K562 (cell line): ENCODE data around the gene CDK11A. TPM values are rescaled to one million over a fixed set of nuclear protein-coding genes. Genes with fewer than 3 reads are reported as not detected.

Source experiments
- ARID2 ChIP-seq: fragments of 450-650 bp; IDR thresholded peaks from 2 replicates; pipeline ENCODE4 v1.6.1; 2017; ENCODE audit warnings: antibody characterized with exemption, mild to moderate bottlenecking
- BCOR ChIP-seq: fragments of 450-650 bp; IDR thresholded peaks from 2 replicates; pipeline ENCODE4 v1.6.1; 2016
- CBFB ChIP-seq: sonication (generic); formaldehyde crosslinking; IDR thresholded peaks from 2 replicates; pipeline ENCODE4 v1.4.0; 2020; ENCODE audit warnings: mild to moderate bottlenecking, missing genetic modification reagents
- CCNT2 ChIP-seq: IDR thresholded peaks from 2 replicates; pipeline ENCODE4 v1.6.1; 2011; ENCODE audit warnings: borderline replicate concordance, low read depth, mild to moderate bottlenecking, moderate library complexity, mixed read lengths, low read length; ENCODE audit not compliant: insufficient read length; ENCODE audit errors: extremely low read depth
- CEBPB ChIP-seq: fragments of 450-650 bp; IDR thresholded peaks from 2 replicates; pipeline ENCODE4 v1.6.1; 2016; ENCODE audit warnings: missing genetic modification characterization, missing compliant biosample characterization
- CEBPG ChIP-seq, 3 experiments: fragments of 200-800 bp in 1 of 3; sonication (Bioruptor generic) in 1 of 3; sonication (generic) in 1 of 3; formaldehyde crosslinking in 1 of 3; IDR thresholded peaks in 2 of 3; conservative IDR thresholded peaks in 1 of 3; 2 replicates each; pipeline versions ENCODE4 v1.6.1 to v1.8.0; 2016 to 2022; ENCODE audit warnings: missing compliant biosample characterization in 2 of 3, missing genetic modification characterization in 2 of 3, mild to moderate bottlenecking in 1 of 3, missing genetic modification reagents in 1 of 3
- CREM ChIP-seq: IDR thresholded peaks from 2 replicates; pipeline ENCODE4 v1.6.1; 2014; ENCODE audit warnings: antibody characterized with exemption, low read depth
- CTBP1 ChIP-seq: fragments of 450-650 bp; IDR thresholded peaks from 2 replicates; pipeline ENCODE4 v1.6.1; 2016; ENCODE audit warnings: borderline replicate concordance
- EGR1 ChIP-seq: fragments of 450-650 bp; conservative IDR thresholded peaks from 2 replicates; pipeline ENCODE4 v1.6.1; 2017; ENCODE audit warnings: mild to moderate bottlenecking
- ELF1 ChIP-seq: fragments of 200-800 bp; sonication (Bioruptor generic); IDR thresholded peaks from 2 replicates; pipeline ENCODE4 v1.6.1; 2016; ENCODE audit warnings: missing genetic modification characterization, missing compliant biosample characterization
- FOXO4 ChIP-seq: fragments of 450-650 bp; formaldehyde crosslinking; IDR thresholded peaks from 2 replicates; pipeline ENCODE4 v1.4.0; 2020; ENCODE audit warnings: mild to moderate bottlenecking, moderate library complexity
- GTF2E2 ChIP-seq: fragments of 200-800 bp; sonication (Bioruptor generic); IDR thresholded peaks from 2 replicates; pipeline ENCODE4 v1.6.1; 2016; ENCODE audit warnings: missing genetic modification characterization, missing compliant biosample characterization
- HDAC2 ChIP-seq: fragments of 450-650 bp; IDR thresholded peaks from 2 replicates; pipeline ENCODE4 v1.6.1; 2016; ENCODE audit warnings: mild to moderate bottlenecking
- PCBP2 ChIP-seq: fragments of 200-400 bp; formaldehyde crosslinking; IDR thresholded peaks from 2 replicates; pipeline ENCODE4 v1.6.1; 2018; ENCODE audit warnings: low read length, low read depth, mild to moderate bottlenecking, moderate library complexity; ENCODE audit not compliant: poor library complexity, severe bottlenecking
- PKNOX1 ChIP-seq: fragments of 450-650 bp; IDR thresholded peaks from 2 replicates; pipeline ENCODE4 v1.6.1; 2016
- RCOR1 ChIP-seq, 2 experiments: IDR thresholded peaks; 2 replicates each; pipeline ENCODE4 v1.6.1; 2012; ENCODE audit warnings: low read depth in 2 of 2, low read length in 2 of 2, borderline replicate concordance in 1 of 2, improper control_type of control experiment in 1 of 2
- RNF219 ChIP-seq: fragments of 250-450 bp; sonication (Bioruptor Pico); IDR thresholded peaks from 2 replicates; pipeline ENCODE4 v1.5.0; 2022; ENCODE audit warnings: mild to moderate bottlenecking
- ZFX ChIP-seq: sonication (generic); formaldehyde crosslinking; IDR thresholded peaks from 2 replicates; pipeline ENCODE4 v1.8.0; 2022; ENCODE audit warnings: mild to moderate bottlenecking, missing genetic modification reagents, moderate library complexity
- ZNF133 ChIP-seq: fragments of 250-450 bp; sonication (Bioruptor Pico); IDR thresholded peaks from 2 replicates; pipeline ENCODE4 v1.4.0; 2020; ENCODE audit warnings: mild to moderate bottlenecking
- ZNF239 ChIP-seq: fragments of 250-450 bp; sonication (Bioruptor Pico); IDR thresholded peaks from 2 replicates; pipeline ENCODE4 v1.4.0; 2020; ENCODE audit warnings: mild to moderate bottlenecking
- polyA plus RNA-seq, 8 experiments: library from polyadenylated mRNA; depleted of rRNA in 4 of 8; stranded (reverse) in 5 of 8; unstranded in 3 of 8; fragments of >200 nt; fragmentation: Nextera tagmentation in 2 of 8; fragmentation: Illumina TruSeq in 1 of 8; extraction: Ambion mirVana in 2 of 8; extraction: Trizol in 1 of 8; gene quantifications; 2 replicates each; pipeline versions ENCODE4 v1.2.1 to v1.2.3, GENCODE V29; 2011 to 2014; ENCODE audit warnings: inconsistent platforms in 1 of 8, missing spikeins in 1 of 8
- total RNA-seq, 7 experiments: library from RNA; depleted of rRNA in 6 of 7; stranded (reverse); fragments of >200 nt in 6 of 7; fragmentation: Illumina TruSeq in 2 of 7; extraction: Trizol in 2 of 7; gene quantifications; 2 replicates each; pipeline versions ENCODE4 v1.2.1 to v1.2.3, GENCODE V29; 2011 to 2021; ENCODE audit warnings: low replicate concordance in 1 of 7
- TF ChIP-seq, protein P1 (sequence below): fragments of 450-650 bp; formaldehyde crosslinking; IDR thresholded peaks from 2 replicates; pipeline ENCODE4 v1.4.0; 2020; ENCODE audit warnings: mild to moderate bottlenecking, moderate library complexity

Gene CDK11A
- total and polyA plus RNA-seq, 9 of the 15 experiments (the other 6 are each of a cell fraction or from before 2014, with no cell fraction given), result 4.5 to 71.0 (median 43.9) TPM

- no peak for TF ChIP-seq CCNT2
- TF ChIP-seq EGR1, result peak; percentile 56
- no peak for TF ChIP-seq ARID2
- TF ChIP-seq HDAC2, result no peak
- no peak for TF ChIP-seq CREM
- TF ChIP-seq CEBPG (CRISPR knock-in tag; IDR thresholded peaks at IDR 0.05), result 0 out of 2 replicates have a peak, but pooled peaks have one; percentile 26
- no peak for TF ChIP-seq CEBPG (tag; conservative IDR thresholded peaks at IDR 0.05 in 1 of 2, IDR thresholded peaks at IDR 0.05 in 1 of 2)
- 0 out of 4 replicates have a peak, but pooled peaks of 1 of the 2 experiments have one; percentile 29 for TF ChIP-seq RCOR1 (IDR thresholded peaks at IDR 0.05; ENCODE audit: borderline replicate concordance in 1 of 2, low read depth in 2 of 2, low read length in 2 of 2)
- TF ChIP-seq ZFX, result 0 out of 2 replicates have a peak, but pooled peaks have one; percentile 22
- TF ChIP-seq BCOR, result 0 out of 2 replicates have a peak, but pooled peaks have one; percentile 16
- TF ChIP-seq, protein P1, sequence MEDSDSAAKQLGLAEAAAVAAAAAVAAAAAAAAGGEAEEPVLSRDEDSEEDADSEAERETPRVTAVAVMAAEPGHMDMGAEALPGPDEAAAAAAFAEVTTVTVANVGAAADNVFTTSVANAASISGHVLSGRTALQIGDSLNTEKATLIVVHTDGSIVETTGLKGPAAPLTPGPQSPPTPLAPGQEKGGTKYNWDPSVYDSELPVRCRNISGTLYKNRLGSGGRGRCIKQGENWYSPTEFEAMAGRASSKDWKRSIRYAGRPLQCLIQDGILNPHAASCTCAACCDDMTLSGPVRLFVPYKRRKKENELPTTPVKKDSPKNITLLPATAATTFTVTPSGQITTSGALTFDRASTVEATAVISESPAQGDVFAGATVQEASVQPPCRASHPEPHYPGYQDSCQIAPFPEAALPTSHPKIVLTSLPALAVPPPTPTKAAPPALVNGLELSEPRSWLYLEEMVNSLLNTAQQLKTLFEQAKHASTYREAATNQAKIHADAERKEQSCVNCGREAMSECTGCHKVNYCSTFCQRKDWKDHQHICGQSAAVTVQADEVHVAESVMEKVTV (CRISPR knock-in tag), result no peak
- no peak for TF ChIP-seq RNF219 (CRISPR knock-in tag)
- TF ChIP-seq ELF1 (tag), result peak; percentile 51
- no peak for TF ChIP-seq GTF2E2 (tag)
- no peak for TF ChIP-seq ZNF133 (CRISPR knock-in tag)
- TF ChIP-seq CEBPB (tag), result peak; percentile 77
- no peak for TF ChIP-seq CBFB (CRISPR knock-in tag)
- peak; percentile 30; the same call in 1 of the 2 replicates for TF ChIP-seq CTBP1
- TF ChIP-seq PKNOX1, result peak; percentile 45; the same call in 1 of the 2 replicates
- no peak for TF ChIP-seq FOXO4 (CRISPR knock-in tag)
- no peak for TF ChIP-seq PCBP2
- no peak for TF ChIP-seq ZNF239 (CRISPR knock-in tag)
Measured at GRCh38 chr1:1748686-1749321, 24.6 kb upstream of the CDK11A start (continued).
